GM21526 (cell line): ENCODE results near the gene PTCHD1.

Experiments used
- ATAC-seq: cut with Tn5 transposase; IDR thresholded peaks from one replicate; pipeline ENCODE4 v1.9.1; 2021; ENCODE audit warnings: moderate library complexity; ENCODE audit not compliant: unreplicated experiment, low FRiP score

The PTCHD1 gene

DNA sequence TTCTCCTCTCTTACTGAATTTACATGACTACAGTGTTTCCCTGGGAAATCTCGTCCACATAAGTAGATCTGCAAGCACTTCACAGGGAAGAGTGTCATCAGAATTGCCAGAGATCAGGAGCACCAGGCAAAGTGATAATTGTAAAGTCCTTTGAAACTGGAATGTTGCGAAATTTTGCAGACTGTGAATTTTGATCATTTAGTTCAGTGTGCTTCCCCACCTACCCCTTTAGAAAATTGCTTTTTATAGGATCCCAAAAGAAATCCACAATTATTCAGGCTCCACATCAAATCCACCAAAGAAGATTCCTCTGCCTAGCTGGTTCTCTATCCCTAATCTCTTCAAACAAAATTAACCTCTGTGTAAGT, 10.2 kb downstream of the PTCHD1 start:
- ATAC-seq = no peak

DNA sequence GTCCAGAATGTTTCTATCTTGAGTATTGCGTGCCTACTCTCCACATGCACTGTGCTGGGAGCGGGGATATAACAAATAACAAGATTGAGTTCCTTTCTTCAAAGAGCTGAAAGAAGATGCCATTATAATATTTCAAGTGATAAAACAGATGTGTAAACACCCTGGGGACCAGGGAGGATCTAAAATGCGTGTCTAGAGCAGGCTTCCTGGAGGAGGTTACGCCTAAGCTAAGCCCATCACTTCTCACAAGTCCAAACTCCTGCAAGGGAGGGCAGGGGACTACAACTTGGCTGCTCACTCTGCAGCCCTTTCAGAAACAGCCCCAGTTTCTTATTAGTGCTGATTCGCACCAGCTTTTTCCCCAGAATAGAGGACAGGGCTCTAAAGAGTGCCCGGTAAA, 21.5 kb downstream of the PTCHD1 start:
- no peak for ATAC-seq

DNA sequence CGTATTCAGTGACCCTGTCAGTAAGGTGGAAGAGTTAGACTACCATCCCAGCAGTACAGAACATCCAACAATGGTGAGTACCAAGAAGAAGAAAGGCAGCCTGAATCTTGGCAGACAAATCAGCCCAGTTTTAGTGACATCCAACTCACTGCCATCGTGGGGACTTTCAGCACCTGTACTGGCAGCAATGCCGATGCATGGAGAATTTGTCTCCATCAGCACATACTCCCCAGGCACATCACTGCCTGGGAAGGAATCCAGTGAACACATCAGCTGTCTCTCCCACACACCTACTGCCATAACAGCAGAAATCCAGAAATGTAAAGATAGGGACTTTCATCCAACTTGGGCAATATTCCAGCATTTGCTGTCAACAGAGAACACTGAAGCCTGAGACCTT, 29.8 kb downstream of the PTCHD1 start:
- ATAC-seq = no peak

DNA sequence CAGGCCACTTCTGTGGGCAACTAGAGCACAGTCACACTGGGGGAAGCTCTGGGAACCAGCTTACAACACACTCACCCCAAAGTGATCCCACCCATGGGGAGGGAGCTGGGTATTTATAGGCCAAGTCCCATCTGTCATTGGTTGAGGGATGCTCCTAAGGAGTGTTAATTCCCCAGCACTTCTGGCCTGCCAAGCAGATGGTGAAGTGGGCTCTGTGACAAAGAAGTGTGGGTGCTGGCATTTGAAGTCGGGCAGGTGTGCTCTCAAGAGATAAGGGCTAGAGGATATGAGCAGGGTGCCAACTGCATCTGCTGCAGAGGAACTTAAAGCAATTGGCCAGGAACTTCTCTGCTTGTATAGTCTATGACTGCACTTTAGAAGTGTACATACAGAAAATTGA, 30.9 kb downstream of the PTCHD1 start:
- no peak for ATAC-seq

DNA sequence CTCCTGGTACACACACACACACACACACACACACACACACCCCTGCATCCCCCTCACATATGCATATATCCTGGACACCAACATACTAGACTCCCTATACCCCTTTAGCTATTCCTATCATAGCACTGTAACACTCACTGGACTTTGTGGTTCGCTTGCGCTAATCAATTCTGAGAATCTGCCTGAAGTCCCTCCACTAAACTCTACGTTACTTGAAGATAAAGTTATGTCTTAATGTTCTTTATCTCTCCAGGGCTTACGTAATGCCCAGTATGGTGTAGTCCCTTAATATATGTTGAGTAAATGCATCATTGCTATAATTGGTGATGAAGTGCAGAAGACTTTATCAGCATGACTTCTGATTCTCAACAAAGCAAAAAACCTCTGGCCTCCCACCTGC, 32.3 kb downstream of the PTCHD1 start:
- ATAC-seq = no peak

DNA sequence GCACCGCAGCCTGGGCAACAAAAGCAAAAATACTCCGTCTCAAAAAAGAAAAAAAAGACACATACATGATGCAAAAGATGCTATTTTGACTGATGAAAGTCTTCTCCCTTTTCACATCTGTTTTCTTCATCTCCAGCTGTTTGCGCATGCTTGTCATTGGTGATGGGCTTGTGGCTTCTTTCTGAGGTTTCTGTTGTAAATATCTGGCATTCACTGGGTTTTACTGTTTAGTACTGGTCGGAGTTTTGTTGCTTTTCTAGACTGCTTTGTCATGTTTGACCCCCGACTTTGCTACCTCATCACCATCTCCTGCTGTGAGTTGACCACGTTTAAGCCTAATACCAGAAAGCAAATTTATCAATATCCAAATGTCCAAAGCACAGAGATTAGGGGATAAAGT, 34.4 kb downstream of the PTCHD1 start:
- ATAC-seq = no peak

DNA sequence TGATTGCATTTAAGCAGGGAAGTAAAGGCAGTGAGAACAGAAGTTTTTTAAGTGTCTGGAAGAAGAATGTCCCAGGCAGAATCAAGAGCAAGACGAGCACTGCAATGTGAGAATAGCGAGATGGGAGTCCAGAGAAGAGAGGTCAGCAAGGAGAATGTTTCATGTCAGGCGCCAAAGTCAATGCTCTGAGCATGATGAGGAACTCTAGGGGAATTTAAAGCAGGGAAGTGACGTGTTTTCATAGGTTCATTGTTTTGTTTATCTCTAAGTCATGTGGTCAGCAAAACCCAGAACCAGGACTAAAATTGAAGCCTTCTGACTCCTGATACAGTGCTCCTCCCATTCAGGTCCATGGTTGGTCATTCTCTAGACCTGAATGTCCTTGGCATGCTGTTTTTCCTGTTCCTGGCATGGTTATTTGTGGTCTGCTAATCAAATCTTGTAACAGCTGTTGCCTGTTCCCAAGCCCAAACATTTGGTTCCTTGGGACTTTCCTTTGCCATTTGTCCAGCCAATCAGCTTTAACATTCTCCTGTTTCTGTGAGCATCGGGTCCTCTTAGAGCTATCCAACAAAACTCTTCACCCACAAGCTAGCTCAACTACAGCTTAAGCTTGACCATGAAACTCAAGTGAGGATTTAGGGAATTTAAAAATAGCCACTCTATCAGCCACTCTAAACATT, 37.7 kb downstream of the PTCHD1 start:
- no peak for ATAC-seq

DNA sequence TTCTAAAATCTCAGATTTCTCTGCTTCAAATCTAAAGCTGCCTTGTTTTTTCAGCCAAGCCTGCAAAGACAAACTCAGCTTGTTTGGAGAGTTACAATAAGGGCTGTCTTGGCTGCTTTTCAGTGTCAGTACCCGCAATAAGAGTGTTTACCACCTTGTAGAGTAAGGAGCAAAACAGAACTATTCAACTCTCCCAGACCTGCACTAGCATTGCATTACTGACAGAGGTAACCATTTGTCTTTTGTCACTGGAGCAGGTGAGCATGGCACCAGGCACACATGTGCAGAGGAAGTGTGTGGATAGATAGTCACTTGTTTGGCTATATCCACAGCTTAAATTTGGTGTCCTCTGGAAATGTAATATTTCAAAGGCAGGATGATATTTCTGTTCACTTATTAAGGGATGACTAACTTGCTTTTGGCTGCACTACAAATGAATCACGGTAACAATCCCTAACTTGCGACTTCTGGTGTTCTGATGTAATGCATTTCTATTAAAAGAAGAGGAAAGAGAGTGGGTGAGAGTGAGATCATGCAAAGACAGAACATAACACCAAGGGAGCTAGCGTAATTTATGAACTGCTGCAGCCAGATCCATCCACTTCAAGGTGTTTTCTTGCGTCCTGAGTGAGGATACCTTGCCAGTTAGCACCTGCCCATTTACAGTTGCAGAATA, 38.6 kb downstream of the PTCHD1 start:
- ATAC-seq = no peak

DNA sequence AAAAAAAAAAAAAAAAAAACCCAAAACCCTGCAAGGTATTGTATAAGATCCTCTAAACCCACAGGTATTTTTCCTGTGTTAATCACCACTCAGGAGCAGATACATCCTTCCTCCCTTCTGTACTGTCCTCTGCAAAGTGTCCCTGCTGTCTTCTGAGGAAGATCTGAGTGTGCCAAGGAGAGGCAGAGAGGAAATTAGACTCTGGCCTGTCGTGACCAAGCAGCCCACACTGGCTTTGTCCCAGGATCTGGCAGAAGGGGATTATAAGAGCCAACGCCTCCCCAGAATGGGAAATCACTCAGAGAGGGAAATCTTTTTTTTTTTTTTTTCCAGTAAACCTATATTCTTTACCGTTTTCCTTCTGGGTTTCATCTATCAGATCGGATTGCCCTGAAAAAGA, 39.6 kb downstream of the PTCHD1 start:
- ATAC-seq = no peak

DNA sequence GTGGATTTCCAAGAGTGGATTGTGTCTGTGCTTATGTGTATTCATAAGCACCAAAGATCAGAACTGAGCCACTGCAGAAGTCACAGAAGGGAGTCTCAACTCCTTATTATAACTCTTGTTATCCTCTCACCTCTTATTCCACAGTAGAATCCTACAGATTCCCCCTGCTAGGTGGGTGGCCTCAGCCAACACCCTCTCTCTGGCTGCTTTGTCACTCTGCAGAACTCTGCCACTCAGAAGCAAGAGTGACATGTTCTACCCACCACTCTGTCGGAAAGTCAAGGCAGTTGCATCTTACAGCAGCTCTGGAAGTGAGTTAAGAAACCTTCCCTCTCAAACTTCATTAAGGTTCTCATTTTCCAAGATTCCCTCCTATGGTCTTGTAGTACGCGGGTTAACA, 41.9 kb downstream of the PTCHD1 start:
- ATAC-seq = no peak

DNA sequence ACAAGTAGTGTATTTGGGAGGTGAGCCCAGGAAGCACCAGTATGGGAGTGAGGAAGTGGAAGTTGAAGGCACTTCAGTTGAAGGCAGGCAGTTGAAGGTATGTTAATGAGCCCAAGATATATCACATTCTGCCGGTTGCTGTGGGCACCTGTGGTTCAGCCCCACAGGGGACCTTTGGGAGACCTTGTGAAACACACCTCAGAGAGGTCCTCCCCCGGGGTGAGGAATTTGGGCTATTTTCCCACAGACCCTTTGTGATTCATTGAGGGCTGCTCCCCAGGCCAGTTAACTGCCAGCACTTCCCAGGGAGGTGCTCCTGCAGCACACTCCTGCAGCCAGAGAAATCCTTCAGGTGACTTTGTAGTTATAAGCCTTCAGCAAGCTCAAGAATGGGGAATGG, 45.9 kb downstream of the PTCHD1 start:
- no peak for ATAC-seq

DNA sequence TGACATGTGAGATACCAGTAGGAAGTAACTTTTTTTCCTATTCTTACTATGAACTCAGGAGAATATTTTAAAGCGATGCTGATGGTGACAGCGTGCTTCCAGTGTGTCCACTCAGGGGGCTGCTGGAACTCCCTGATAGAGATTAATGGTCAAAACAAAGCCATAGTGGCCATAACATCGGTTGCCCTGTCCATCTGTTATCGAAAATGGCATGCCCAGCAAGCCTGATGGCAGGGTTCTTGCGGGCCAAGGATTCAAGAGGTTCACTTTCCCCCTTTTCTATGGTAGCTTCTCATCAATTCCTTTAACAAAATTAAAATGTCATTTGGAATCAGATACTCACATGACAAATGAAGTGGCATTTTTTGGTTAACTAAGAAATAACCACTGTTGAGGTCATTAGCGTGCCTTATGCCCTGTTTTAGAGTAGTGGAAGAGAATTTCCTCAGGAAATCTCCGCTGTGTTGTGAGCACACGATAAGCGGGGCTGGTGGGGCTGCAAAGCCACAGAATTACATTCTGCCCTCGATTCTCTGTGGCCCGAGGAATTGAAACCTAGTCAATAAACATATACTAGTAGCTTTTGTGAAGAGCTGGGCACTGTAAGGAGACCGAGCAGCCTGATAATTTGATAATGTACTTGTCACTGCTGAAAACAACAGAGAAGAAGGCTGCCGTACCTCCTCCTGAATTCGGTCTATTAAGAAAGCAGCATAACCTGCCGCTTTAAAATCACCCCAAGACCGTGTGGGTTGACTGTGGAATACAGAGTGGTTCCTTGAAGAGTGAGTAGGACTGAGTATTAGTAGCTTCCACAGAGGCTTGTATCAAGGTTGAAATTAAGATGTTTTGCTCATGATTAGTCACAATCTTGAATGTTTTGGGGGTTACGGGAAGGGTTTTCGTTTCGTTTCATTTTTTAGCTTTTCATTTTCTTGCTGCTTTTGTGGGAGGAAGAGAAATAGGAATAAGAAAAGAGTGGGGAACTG, 46.7 kb downstream of the PTCHD1 start:
- no peak for ATAC-seq

DNA sequence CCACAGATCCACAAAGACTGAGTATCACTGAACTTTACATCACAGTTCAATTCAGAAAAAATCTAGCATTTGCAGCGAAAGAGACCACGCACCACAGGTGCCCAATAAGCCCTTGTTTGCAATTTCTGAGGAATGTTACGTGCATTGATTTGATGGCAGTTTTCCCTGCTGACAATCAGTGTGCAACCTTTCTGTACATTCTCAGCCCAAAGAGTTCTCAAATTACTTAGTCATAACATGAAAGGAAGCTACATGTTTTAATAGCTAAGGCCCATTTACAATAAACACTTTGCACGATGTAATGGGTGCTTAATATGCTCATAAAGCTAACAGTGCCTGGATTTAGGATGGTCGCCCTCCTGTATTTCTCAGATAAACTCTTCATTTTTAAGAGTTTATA, 47.9 kb downstream of the PTCHD1 start:
- no peak for ATAC-seq

DNA sequence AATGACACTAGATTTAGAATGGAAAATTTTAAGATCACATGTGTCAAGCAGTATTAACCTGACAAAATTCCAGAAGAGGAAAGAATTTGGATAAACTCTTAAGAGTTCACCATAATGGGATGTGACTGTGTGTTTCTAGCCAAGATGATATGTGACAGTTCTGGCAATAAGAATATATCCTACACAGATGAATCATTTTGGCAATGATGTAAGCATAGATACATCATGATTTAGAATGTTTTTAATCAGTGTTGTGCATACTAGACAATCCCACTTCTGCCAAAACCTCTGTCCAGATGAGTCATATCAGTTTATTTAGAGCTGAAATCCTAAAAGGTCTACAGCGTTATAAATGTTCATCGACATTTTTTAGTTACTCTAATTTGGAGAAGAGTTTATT, 48.8 kb downstream of the PTCHD1 start:
- ATAC-seq = no peak

DNA sequence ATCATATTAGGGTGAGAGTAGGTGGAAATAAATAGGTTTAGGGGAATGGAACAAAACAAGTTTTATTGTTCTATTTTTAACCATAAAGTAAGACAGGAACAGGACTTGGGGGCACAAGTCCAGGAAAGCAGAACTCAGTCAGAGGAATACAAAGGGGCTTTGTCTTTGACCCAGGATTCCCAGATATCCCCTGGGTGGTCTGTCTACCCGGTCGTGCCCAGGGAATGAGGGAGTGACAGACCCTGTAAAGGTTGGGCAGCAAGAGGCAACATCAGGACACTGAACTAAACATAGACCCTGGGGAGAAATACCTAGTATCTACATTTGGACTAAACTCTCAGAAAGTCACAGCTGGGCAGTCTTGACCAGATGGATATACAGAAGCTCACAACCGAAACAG, 50.6 kb downstream of the PTCHD1 start:
- ATAC-seq = no peak

DNA sequence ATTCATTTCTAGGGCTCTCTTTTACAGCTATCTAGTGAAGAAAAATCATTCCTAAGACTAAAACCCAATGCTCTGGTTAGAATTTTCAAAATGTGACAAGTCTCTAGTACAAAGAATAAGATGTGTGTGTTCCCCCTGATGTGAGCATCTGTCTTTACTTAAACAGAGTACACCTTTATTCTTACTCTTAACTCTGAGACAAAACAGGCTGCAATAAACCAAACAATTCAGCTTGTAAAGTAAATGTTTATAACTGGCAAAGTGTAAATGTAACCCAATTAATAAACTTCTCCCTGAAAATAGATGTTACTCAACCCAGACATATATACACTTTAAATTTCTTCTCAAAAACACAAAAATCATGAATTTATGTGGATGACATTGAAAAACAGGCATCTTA, 51.6 kb downstream of the PTCHD1 start:
- no peak for ATAC-seq

DNA sequence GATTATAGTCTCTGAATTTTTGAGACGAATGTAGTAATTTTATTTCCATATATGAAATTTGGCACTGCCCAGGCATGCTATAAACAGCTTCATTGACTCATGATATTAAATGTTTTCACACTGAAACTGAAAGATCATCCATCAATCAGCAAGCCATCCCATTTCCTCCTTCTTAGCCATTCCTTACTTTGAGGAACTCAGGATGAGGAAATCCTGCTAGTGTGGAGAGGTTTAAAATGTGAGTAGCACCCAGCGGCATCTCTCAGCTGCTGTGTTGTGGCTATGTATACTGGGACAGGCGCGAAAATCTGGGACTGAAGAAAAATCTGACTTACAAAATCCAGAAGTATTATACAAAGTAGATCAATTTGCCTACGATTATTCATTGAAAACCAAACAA, 52.1 kb downstream of the PTCHD1 start:
- ATAC-seq = no peak

DNA sequence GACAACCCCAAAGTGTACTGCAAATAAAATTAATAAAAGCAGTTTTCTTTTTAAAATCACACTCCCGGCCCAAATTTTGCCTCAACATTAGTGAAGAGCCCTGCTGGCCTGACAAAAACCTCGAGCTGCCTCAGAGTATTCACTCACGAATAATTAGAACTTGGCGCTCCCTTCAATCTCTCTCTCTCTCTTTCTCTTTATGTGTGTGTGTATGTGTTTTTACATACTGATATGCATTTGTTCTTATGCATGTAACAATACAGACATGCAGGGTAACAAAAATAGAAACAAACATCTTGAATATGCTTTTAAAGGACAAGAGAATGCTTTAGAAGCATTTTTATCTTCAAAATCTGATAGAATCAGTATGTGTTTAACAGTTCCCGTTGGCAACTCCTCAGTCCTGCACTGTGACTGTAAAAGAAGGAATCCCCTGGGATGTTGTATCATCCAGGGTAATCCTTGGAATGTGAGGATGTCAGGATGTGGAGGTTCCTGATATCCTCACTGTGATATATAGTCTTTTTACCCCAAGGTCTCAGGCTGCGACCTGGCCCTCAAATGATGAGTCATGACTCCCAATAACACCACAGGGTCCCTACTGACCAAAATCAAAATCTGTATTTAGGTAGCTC, 53.0 kb downstream of the PTCHD1 start:
- no peak for ATAC-seq

DNA sequence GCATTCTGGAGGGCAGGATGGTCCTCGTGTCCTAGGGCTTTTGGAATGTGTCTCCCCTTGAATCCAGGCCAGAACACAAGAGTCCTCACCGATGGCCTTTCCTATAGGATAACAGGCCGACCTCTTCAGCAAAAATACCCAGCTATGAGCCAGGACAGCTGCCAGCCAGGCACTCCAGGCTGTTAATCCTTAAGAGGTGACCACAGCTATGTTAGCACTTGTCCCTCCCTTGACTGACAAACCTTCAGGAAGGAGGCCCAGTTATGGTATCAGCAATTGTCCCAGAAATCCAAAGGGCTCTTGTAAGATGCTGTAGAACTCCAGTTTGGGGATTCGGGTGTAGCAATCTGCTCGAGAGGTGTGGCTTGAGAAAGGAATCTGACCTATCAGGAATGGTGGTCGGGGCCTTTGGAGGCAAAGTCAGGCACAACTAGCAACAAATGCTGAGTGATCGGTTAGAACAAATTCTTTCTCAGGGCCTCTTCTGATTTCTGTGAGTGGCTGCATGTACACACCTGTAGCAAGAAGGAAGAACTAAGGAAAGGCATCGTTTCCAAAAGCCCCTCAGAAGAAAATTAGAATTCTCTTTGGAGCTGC, 54.6 kb downstream of the PTCHD1 start:
- ATAC-seq = no peak

DNA sequence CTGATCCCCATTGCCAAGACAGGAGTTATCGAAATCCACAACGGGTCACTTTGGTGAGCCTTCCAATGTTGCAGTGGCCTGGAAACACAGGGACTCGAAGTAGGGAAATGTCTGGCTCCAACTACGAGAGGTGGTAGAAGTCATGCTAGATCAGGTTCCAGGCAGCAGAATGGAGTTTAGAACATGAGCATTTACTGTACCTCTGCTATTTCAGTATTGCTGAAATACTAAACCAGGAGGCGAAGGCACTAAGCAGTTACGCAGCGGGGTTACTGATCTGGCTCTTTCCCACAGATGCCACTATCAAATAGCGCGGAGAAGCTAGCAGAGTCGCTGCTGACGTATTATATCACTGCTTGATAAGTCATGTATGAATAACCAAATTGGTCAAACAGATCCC, 56.3 kb downstream of the PTCHD1 start:
- no peak for ATAC-seq

DNA sequence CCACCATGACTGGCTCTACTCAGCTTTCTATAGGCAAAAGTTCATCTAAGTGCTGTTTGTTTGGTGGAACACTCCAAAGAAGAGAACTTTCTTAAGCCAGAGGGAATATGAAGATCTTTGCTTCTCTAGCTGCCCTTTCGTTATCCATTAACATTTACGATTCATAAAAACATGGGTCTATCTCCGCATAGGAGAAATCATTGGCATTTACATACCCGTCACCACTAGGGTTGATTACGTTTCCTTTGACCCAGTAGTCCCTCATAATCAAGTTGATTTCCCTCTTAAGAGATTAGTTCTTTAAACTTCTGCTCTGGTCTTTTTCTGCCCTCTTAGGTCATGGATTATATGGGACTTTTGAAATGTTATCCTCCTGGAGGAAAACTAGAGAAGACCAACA, 57.5 kb downstream of the PTCHD1 start:
- ATAC-seq = no peak
